Measurements from ENCODE around the gene CINP.

Gene CINP

GRCh38 chr14:102362545-102363181 is at the start of gene CINP, which contains the start of gene TECPR2:
TSS of gene CINP (minus strand) at chr14:102362890. CDS start at chr14:102362851, 39 bp downstream.
TSS of gene TECPR2 (plus strand) at chr14:102362941. CDS start at chr14:102376722, 13,781 bp downstream.
- in situ Hi-C loops (cut with HindIII; ENCODE audit: low sequenced_read_pairs): no loop called here

- in situ Hi-C loops (cut with HindIII; ENCODE audit: low sequenced_read_pairs): no loop called here
These were observed 46.0 kb upstream of the CINP start for GRCh38 chr14:102408724-102409123.

- in situ Hi-C loops (cut with HindIII; ENCODE audit: low sequenced_read_pairs): no loop called here
These were observed 44.6 kb upstream of the CINP start for GRCh38 chr14:102407258-102407657.

- in situ Hi-C loops (cut with HindIII; ENCODE audit: low sequenced_read_pairs): no loop called here
These were observed 40.3 kb upstream of the CINP start for GRCh38 chr14:102403028-102403427.

- in situ Hi-C loops (cut with HindIII; ENCODE audit: low sequenced_read_pairs): no loop called here
These were observed 33.8 kb upstream of the CINP start for GRCh38 chr14:102396521-102396920.

- in situ Hi-C loops (cut with HindIII; ENCODE audit: low sequenced_read_pairs): no loop called here
These were observed 32.2 kb upstream of the CINP start for GRCh38 chr14:102394717-102395375.

GRCh38 chr14:102392506-102392905 is 29.8 kb upstream of the CINP start:
- in situ Hi-C loops (cut with HindIII; ENCODE audit: low sequenced_read_pairs): no loop called here

GRCh38 chr14:102390064-102390855 is 27.6 kb upstream of the CINP start:
- in situ Hi-C loops (cut with HindIII; ENCODE audit: low sequenced_read_pairs): no loop called here

- in situ Hi-C loops (cut with HindIII; ENCODE audit: low sequenced_read_pairs): no loop called here
These were observed 26.6 kb upstream of the CINP start for GRCh38 chr14:102389246-102389645.

GRCh38 chr14:102387086-102387485 is 24.4 kb upstream of the CINP start:
- in situ Hi-C loops (cut with HindIII; ENCODE audit: low sequenced_read_pairs): no loop called here

- in situ Hi-C loops (cut with HindIII; ENCODE audit: low sequenced_read_pairs): no loop called here
These were observed 16.1 kb upstream of the CINP start for GRCh38 chr14:102378830-102379229.

- in situ Hi-C loops (cut with HindIII; ENCODE audit: low sequenced_read_pairs): no loop called here
These were observed 15.0 kb upstream of the CINP start for GRCh38 chr14:102377696-102378095.

GRCh38 chr14:102375119-102375518 is 12.4 kb upstream of the CINP start:
- in situ Hi-C loops (cut with HindIII; ENCODE audit: low sequenced_read_pairs): no loop called here

- in situ Hi-C loops (cut with HindIII; ENCODE audit: low sequenced_read_pairs): no loop called here
These were observed 11.6 kb upstream of the CINP start for GRCh38 chr14:102374264-102374663.

- in situ Hi-C loops (cut with HindIII; ENCODE audit: low sequenced_read_pairs): no loop called here
These were observed 10.4 kb upstream of the CINP start for GRCh38 chr14:102373110-102373509.

- in situ Hi-C loops (cut with HindIII; ENCODE audit: low sequenced_read_pairs): no loop called here
These were observed 8.7 kb upstream of the CINP start for GRCh38 chr14:102371361-102371760.

- in situ Hi-C loops (cut with HindIII; ENCODE audit: low sequenced_read_pairs): no loop called here
These were observed 7.7 kb upstream of the CINP start for GRCh38 chr14:102370305-102370809.

GRCh38 chr14:102363182-102363943 is 673 bp upstream of the CINP start:
- in situ Hi-C loops (cut with HindIII; ENCODE audit: low sequenced_read_pairs): no loop called here

- in situ Hi-C loops (cut with HindIII; ENCODE audit: low sequenced_read_pairs): no loop called here
These were observed 606 bp downstream of the CINP start for GRCh38 chr14:102362084-102362483.

GRCh38 chr14:102360388-102360787 is 2.3 kb downstream of the CINP start:
- in situ Hi-C loops (cut with HindIII; ENCODE audit: low sequenced_read_pairs): no loop called here

- in situ Hi-C loops (cut with HindIII; ENCODE audit: low sequenced_read_pairs): no loop called here
These were observed 3.3 kb downstream of the CINP start for GRCh38 chr14:102359341-102359740.
